ENCODE data around the gene KIF26B.
"Not testable (repeated sequence)": the region's sequence is repeated elsewhere in the genome, so short reads cannot be mapped to it uniquely, and the experiment has no call there.

Gene KIF26B

GRCh38 chr1:245154429-245155271 lies at the start of gene KIF26B:
TSS of gene KIF26B (plus strand) at chr1:245154985. CDS start at chr1:245155425, 440 bp downstream.
- peak; percentile 65 for DNase-seq

GRCh38 chr1:245105042-245105441 lies 49.7 kb upstream of the KIF26B start:
- no peak for DNase-seq

- DNase-seq, result no peak
Measured at GRCh38 chr1:245105815-245106410, 48.9 kb upstream of the KIF26B start.

GRCh38 chr1:245107776-245108114 lies 47.0 kb upstream of the KIF26B start:
- no peak for DNase-seq

GRCh38 chr1:245108246-245108645 lies 46.5 kb upstream of the KIF26B start:
- no peak for DNase-seq

GRCh38 chr1:245108909-245109308 lies 45.9 kb upstream of the KIF26B start:
- no peak for DNase-seq

GRCh38 chr1:245110406-245110805 lies 44.4 kb upstream of the KIF26B start:
- no peak for DNase-seq

- DNase-seq, result no peak
Measured at GRCh38 chr1:245111073-245111472, 43.7 kb upstream of the KIF26B start.

GRCh38 chr1:245113649-245114048 lies 41.1 kb upstream of the KIF26B start:
- no peak for DNase-seq

GRCh38 chr1:245116131-245116530 lies 38.7 kb upstream of the KIF26B start:
- no peak for DNase-seq

- no peak for DNase-seq
Measured at GRCh38 chr1:245116751-245117150, 38.0 kb upstream of the KIF26B start.

- DNase-seq, result no peak
Measured at GRCh38 chr1:245118066-245118465, 36.7 kb upstream of the KIF26B start.

- DNase-seq, result no peak
Measured at GRCh38 chr1:245118806-245119205, 36.0 kb upstream of the KIF26B start.

GRCh38 chr1:245121523-245121922 lies 33.3 kb upstream of the KIF26B start:
- no peak for DNase-seq

GRCh38 chr1:245124241-245124640 lies 30.5 kb upstream of the KIF26B start:
- no peak for DNase-seq

GRCh38 chr1:245124644-245125043 lies 30.1 kb upstream of the KIF26B start:
- no peak for DNase-seq

- DNase-seq, result no peak
Measured at GRCh38 chr1:245126530-245126929, 28.3 kb upstream of the KIF26B start.

GRCh38 chr1:245128381-245129101 lies 26.2 kb upstream of the KIF26B start:
- DNase-seq, result no peak

GRCh38 chr1:245129319-245130240 lies 25.2 kb upstream of the KIF26B start:
- DNase-seq, result peak; percentile 70

GRCh38 chr1:245130281-245131025 lies 24.3 kb upstream of the KIF26B start:
- not testable (repeated sequence) for DNase-seq

GRCh38 chr1:245131026-245131393 lies 23.8 kb upstream of the KIF26B start:
- DNase-seq, result no peak

- no peak for DNase-seq
Measured at GRCh38 chr1:245132771-245133170, 22.0 kb upstream of the KIF26B start.
